ENCODE measurements around the gene WDR45B.

WDR45B gene

DNA sequence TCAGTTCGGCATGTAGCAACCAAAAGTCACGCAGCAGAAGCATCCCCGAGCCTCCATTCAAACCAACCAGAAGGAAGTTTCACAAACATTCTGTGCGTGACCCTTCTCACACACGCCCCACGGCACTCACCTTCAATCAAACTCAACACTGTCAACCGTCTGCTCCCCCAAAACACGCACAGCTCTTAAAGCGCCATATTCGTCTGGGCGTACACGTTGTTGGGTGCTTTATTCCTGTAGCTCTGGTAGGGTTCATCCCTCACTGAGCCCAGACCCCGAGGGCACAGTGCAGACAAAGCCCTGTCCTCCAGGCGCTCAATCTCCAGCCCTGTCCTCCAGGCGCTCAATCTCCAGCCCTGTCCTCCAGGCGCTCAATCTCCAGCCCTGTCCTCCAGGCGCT, 48.0 kb upstream of the WDR45B start:
- no peak overlapping the region for H3K4me2 ChIP-seq (ENCODE audit: low read length)
- no peaks in the 10 kb centered on the region for H3K27me3 ChIP-seq (ENCODE audit: control insufficient read depth, low read length)
- TF ChIP-seq, protein P1, sequence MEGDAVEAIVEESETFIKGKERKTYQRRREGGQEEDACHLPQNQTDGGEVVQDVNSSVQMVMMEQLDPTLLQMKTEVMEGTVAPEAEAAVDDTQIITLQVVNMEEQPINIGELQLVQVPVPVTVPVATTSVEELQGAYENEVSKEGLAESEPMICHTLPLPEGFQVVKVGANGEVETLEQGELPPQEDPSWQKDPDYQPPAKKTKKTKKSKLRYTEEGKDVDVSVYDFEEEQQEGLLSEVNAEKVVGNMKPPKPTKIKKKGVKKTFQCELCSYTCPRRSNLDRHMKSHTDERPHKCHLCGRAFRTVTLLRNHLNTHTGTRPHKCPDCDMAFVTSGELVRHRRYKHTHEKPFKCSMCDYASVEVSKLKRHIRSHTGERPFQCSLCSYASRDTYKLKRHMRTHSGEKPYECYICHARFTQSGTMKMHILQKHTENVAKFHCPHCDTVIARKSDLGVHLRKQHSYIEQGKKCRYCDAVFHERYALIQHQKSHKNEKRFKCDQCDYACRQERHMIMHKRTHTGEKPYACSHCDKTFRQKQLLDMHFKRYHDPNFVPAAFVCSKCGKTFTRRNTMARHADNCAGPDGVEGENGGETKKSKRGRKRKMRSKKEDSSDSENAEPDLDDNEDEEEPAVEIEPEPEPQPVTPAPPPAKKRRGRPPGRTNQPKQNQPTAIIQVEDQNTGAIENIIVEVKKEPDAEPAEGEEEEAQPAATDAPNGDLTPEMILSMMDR (IDR thresholded peaks at IDR 0.05; ENCODE audit: low read depth, low read length, poor library complexity, severe bottlenecking), result no peak
- TF ChIP-seq EZH2phosphoT487 (IDR thresholded peaks at IDR 0.05; ENCODE audit: borderline replicate concordance, low read length), result no peak

DNA sequence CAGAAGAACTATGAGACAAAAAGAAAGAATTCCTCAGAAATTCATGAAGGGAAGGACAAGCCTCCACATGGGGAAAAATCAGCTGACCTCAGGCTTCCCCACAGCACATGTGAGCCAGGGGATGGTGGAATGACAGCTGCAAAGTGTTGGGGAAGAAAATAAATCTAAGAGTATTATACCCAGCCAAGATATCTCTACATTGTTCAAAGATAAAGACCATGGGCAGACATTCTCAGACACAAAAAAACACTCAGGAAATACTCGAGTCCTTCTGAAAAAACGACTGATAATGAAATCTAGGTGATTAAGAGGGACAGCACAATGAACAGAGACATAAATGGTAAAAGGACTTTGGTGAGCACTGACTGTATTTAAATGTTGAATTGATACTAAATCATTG, 46.4 kb upstream of the WDR45B start:
- no peaks in the 10 kb centered on the region for H3F3A ChIP-seq (ENCODE audit: control insufficient read depth, insufficient read depth)
- no peaks in the 10 kb centered on the region for H3K79me2 ChIP-seq (ENCODE audit: control insufficient read depth, low read length)
- H3K27ac ChIP-seq (ENCODE audit: low read depth, low read length), result no peak overlapping the region
- no peak for TF ChIP-seq EZH2phosphoT487 (IDR thresholded peaks at IDR 0.05; ENCODE audit: borderline replicate concordance, low read length)
- TF ChIP-seq, protein P1 (IDR thresholded peaks at IDR 0.05; ENCODE audit: low read depth, low read length, poor library complexity, severe bottlenecking), result no peak
- no peaks in the 10 kb centered on the region for H3K36me3 ChIP-seq (ENCODE audit: control insufficient read depth, low read length)
- no peak overlapping the region for H3K4me3 ChIP-seq (ENCODE audit: low read length)
- peaks cover 9% of the 10 kb centered on the region for H3K9me3 ChIP-seq (ENCODE audit: control insufficient read depth, insufficient read depth, low read length)
- H4K20me1 ChIP-seq (ENCODE audit: control insufficient read depth, insufficient read depth, low read depth, low read length), result no peaks in the 10 kb centered on the region
- no peaks in the 10 kb centered on the region for H3K27me3 ChIP-seq (ENCODE audit: control insufficient read depth, low read length)
- H3K9me2 ChIP-seq (replicated peaks; ENCODE audit: control insufficient read depth, low read length), result no peaks in the 10 kb centered on the region
- H3K4me2 ChIP-seq (ENCODE audit: low read length), result no peak overlapping the region
- peaks cover 4% of the 10 kb centered on the region; the same call in 1 of the 2 replicates for H3K4me1 ChIP-seq (ENCODE audit: control insufficient read depth, low read length)

More for the DNA sequence above, 48.0 kb upstream of the WDR45B start:
- Histone ChIP-seq H3K9me2 (replicated peaks; ENCODE audit: control insufficient read depth, low read length) (no peaks in the 10 kb centered on the region), H3K9me3 (ENCODE audit: control insufficient read depth, insufficient read depth, low read length) (peaks cover 9% of the 10 kb centered on the region), H3K79me2 (ENCODE audit: control insufficient read depth, low read length) (no peaks in the 10 kb centered on the region), H4K20me1 (ENCODE audit: control insufficient read depth, insufficient read depth, low read depth, low read length) (no peaks in the 10 kb centered on the region), H3K27ac (ENCODE audit: low read depth, low read length) (no peak overlapping the region), H3K4me1 (ENCODE audit: control insufficient read depth, low read length) (peaks cover 4% of the 10 kb centered on the region; the same call in 1 of the 2 replicates), H3K36me3 (ENCODE audit: control insufficient read depth, low read length) (no peaks in the 10 kb centered on the region), H3K4me3 (ENCODE audit: low read length) (no peak overlapping the region), H3F3A (ENCODE audit: control insufficient read depth, insufficient read depth) (no peaks in the 10 kb centered on the region)

DNA sequence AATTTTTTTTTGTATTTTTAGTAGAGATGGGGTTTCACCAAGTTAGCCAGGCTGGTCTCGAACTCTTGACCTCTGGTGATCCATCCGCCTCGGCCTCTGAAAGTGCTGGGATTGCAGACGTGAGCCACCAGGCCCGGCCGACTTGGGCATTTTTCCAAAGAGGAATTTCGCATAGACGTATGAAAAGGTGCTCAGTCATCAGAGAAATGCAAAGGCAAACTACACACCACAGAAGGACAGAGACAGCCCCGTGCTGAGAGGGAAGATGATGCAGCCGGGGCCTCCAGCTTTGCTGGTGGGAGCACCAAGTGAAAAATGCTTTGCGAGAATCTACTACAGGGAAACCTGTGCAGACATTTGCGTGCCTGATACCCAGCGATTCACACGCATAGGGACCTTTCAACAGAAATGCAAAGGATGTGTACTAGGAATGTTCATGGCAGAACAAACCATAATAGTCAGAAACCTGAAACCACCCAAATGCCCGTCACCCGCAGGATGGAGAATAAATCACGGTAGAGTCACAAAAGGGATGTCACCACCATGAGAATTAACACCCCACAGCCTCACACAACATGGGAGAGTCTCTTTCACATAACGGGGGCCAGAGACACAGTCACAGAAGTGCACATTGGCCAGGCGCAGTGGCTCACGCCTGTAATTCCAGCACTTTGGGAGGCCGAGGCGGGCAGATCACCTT, 45.1 kb upstream of the WDR45B start:
- Histone ChIP-seq H3K4me1 (ENCODE audit: control insufficient read depth, low read length) (no peaks in the 10 kb centered on the region), H3K4me3 (ENCODE audit: low read length) (no peak overlapping the region), H3K9me3 (ENCODE audit: control insufficient read depth, insufficient read depth, low read length) (peaks cover 9% of the 10 kb centered on the region), H3K36me3 (ENCODE audit: control insufficient read depth, low read length) (no peaks in the 10 kb centered on the region), H3K27me3 (ENCODE audit: control insufficient read depth, low read length) (no peaks in the 10 kb centered on the region), H4K20me1 (ENCODE audit: control insufficient read depth, insufficient read depth, low read depth, low read length) (no peaks in the 10 kb centered on the region), H3K9me2 (replicated peaks; ENCODE audit: control insufficient read depth, low read length) (no peaks in the 10 kb centered on the region), H3K27ac (ENCODE audit: low read depth, low read length) (no peak overlapping the region), H3K4me2 (ENCODE audit: low read length) (no peak overlapping the region), H3K79me2 (ENCODE audit: control insufficient read depth, low read length) (no peaks in the 10 kb centered on the region), H3F3A (ENCODE audit: control insufficient read depth, insufficient read depth) (no peaks in the 10 kb centered on the region)
- TF ChIP-seq, protein P1 (IDR thresholded peaks at IDR 0.05; ENCODE audit: low read depth, low read length, poor library complexity, severe bottlenecking), result no peak
- TF ChIP-seq EZH2phosphoT487 (IDR thresholded peaks at IDR 0.05; ENCODE audit: borderline replicate concordance, low read length), result no peak

Data from DOHH2 (cell line).